ENCODE measurements around the gene FBXL7. TPM values are rescaled to one million over a fixed set of nuclear protein-coding genes. Genes with fewer than 3 reads are reported as not detected.

Gene FBXL7
- total and polyA plus RNA-seq, 9 of the 15 experiments (the other 6 are each of a cell fraction or from before 2014, with no cell fraction given) = 0.04 to 0.08 TPM; not detected in 7

- no peak overlapping the region for H3K27ac ChIP-seq (ENCODE audit: extremely low read depth, low read depth, low read length)
- DNase-seq (ENCODE audit: extremely low read depth in 1 of 4, low spot score in 3 of 4) (no peak), ATAC-seq (no peak), FAIRE-seq (no peak)
- TF ChIP-seq ZNF174 (CRISPR knock-in tag; IDR thresholded peaks at IDR 0.05) = no peak
- TF ChIP-seq ATF7 (IDR thresholded peaks at IDR 0.05) = no peak
- TF ChIP-seq ELK3 (CRISPR knock-in tag; IDR thresholded peaks at IDR 0.05) = no peak
- TF ChIP-seq ARID4B (CRISPR knock-in tag; IDR thresholded peaks at IDR 0.05) = no peak
- no peak for TF ChIP-seq PTTG1 (tag; IDR thresholded peaks at IDR 0.05; ENCODE audit: low read depth)
- no peak for TF ChIP-seq FOXA1 (IDR thresholded peaks at IDR 0.05; ENCODE audit: borderline replicate concordance)
- no peak for TF ChIP-seq NEUROD1 (IDR thresholded peaks at IDR 0.05; ENCODE audit: borderline replicate concordance, low read depth, low read length, partially characterized antibody)
- no peak for TF ChIP-seq SMAD3 (CRISPR knock-in tag; conservative IDR thresholded peaks at IDR 0.05)
- no peak for TF ChIP-seq HEY1 (CRISPR knock-in tag; IDR thresholded peaks at IDR 0.05; ENCODE audit: borderline replicate concordance)
- BruUV-seq (replicated peaks) = no TSS peak
- H3K4me2 ChIP-seq (ENCODE audit: insufficient read depth, low read length) = no peak overlapping the region
- in situ Hi-C loops (cut with MboI) (no loop called here), intact Hi-C loops (cut with micrococcal nuclease) (no loop called here)
- H3K79me2 ChIP-seq (ENCODE audit: control insufficient read depth, insufficient read depth, low read length) = no peaks in the 10 kb centered on the region
- no peaks in the 10 kb centered on the region for H3K4me1 ChIP-seq (replicated peaks in 1 of 2; ENCODE audit: control insufficient read depth in 2 of 2, insufficient read depth in 2 of 2, low read length in 2 of 2)
- WGBS (ENCODE audit: insufficient coverage, low coverage, missing lambda C conversion rate) = 0% methylated on average over 1 of the region's 1 CpG
- ChIA-PET CTCF (ENCODE audit: low intra/inter-chr PET ratio) (no interaction called here), POLR2A (interaction anchor here (0.6 kb wide), 1 partner anchor 262 kb away, joined by 3 read pairs; no protein-coding TSS in a partner anchor)
- no peaks in the 10 kb centered on the region for H3K36me3 ChIP-seq (ENCODE audit: control insufficient read depth, insufficient read depth, low read length)
- no peaks in the 10 kb centered on the region for H3K27me3 ChIP-seq (ENCODE audit: control insufficient read depth in 2 of 2, insufficient read depth in 2 of 2, low read length in 2 of 2)
- no peak overlapping the region for H3K4me3 ChIP-seq
- no peak overlapping the region for H2AFZ ChIP-seq (ENCODE audit: low read depth, low read length)
- no peak overlapping the region for H3K9ac ChIP-seq (ENCODE audit: insufficient read depth in 1 of 2, low read depth in 2 of 2, low read length in 2 of 2)
- no peaks in the 10 kb centered on the region for H3K9me1 ChIP-seq (ENCODE audit: control insufficient read depth, insufficient read depth, low read length)
- H4K20me1 ChIP-seq (replicated peaks; ENCODE audit: control insufficient read depth, insufficient read depth, low read length) = no peaks in the 10 kb centered on the region
- H3K9me3 ChIP-seq (replicated peaks; ENCODE audit: control insufficient read depth, insufficient read depth, low read depth, low read length) = no peaks in the 10 kb centered on the region
These were observed 10.1 kb downstream of the FBXL7 start for GRCh38 chr5:15510092-15510491.

Data from K562 (cell line).